ENCODE results near the gene BABAM2.

DNA sequence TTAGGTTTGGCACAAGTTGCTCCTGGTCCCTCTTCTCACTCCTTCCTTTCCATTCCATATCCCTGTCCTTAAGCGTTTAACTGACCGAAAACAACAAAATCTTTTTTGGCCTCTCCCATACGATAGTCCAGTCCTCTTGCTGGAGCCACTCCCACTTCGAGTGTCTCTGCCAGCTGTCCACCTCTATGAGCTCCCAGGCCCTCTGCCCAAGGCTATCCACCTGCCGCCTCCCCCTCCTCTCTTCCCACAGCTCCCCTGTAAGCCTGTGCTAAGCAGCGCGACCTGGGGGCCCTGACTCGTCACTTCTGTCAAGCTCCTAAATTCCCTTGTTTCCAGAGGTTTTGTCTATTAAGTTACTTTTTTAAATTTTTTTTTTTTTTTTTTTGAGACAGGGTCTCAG is 455.1 kb downstream of the BABAM2 start:
- TF ChIP-seq, protein P1, sequence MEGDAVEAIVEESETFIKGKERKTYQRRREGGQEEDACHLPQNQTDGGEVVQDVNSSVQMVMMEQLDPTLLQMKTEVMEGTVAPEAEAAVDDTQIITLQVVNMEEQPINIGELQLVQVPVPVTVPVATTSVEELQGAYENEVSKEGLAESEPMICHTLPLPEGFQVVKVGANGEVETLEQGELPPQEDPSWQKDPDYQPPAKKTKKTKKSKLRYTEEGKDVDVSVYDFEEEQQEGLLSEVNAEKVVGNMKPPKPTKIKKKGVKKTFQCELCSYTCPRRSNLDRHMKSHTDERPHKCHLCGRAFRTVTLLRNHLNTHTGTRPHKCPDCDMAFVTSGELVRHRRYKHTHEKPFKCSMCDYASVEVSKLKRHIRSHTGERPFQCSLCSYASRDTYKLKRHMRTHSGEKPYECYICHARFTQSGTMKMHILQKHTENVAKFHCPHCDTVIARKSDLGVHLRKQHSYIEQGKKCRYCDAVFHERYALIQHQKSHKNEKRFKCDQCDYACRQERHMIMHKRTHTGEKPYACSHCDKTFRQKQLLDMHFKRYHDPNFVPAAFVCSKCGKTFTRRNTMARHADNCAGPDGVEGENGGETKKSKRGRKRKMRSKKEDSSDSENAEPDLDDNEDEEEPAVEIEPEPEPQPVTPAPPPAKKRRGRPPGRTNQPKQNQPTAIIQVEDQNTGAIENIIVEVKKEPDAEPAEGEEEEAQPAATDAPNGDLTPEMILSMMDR (IDR thresholded peaks at IDR 0.05; ENCODE audit: poor library complexity): no peak
- no peak for TF ChIP-seq EZH2 (IDR thresholded peaks at IDR 0.05; ENCODE audit: borderline replicate concordance)

All from hepatocyte (in vitro differentiated cells).